H1 (cell line): Measurements from ENCODE around the gene FGD5.

ENCODE experiments used
- EZH2 ChIP-seq: fragments of 200-600 bp; sonication (generic); IDR thresholded peaks from 2 replicates; pipeline ENCODE4 v1.7.1; 2012; ENCODE audit warnings: low read depth, mild to moderate bottlenecking, moderate library complexity, low read length, inconsistent platforms; ENCODE audit not compliant: severe bottlenecking
- MAFK ChIP-seq: IDR thresholded peaks from 2 replicates; pipeline ENCODE4 v1.6.1; 2012; ENCODE audit warnings: low read depth, mild to moderate bottlenecking, improper control_type of control experiment, low read length
- POLR2A ChIP-seq, 2 experiments: IDR thresholded peaks; 1 replicate in 1 of 2; 2 replicates in 1 of 2; pipeline ENCODE4 v1.6.1; 2011; ENCODE audit warnings: low read depth in 2 of 2, low read length in 2 of 2, mild to moderate bottlenecking in 2 of 2; ENCODE audit errors: control extremely low read depth in 1 of 2
- SUZ12 ChIP-seq: fragments of 200-600 bp; sonication (generic); IDR thresholded peaks from 2 replicates; pipeline ENCODE4 v1.6.1; 2012; ENCODE audit warnings: mild to moderate bottlenecking, inconsistent platforms, low read length, moderate library complexity, mixed read lengths

- TF ChIP-seq POLR2A (IDR thresholded peaks at IDR 0.05; ENCODE audit: control extremely low read depth in 1 of 2, low read depth in 2 of 2, low read length in 2 of 2) (no peak), EZH2 (no peak), SUZ12 (no peak), MAFK (no peak)
These were observed 26.1 kb upstream of the FGD5 start for GRCh38 chr3:14792691-14793121.
